ENCODE measurements around the gene THSD4.

The THSD4 gene

GRCh38 chr15:71373917-71374316 lies 258.6 kb downstream of the THSD4 start:
- no peak for TF ChIP-seq CTCF (IDR thresholded peaks at IDR 0.05; ENCODE audit: control insufficient read depth, extremely low read depth, insufficient read depth)
- no peak overlapping the region for H3K4me3 ChIP-seq (ENCODE audit: low read depth, low read length)
- DNase-seq (ENCODE audit: low read depth): no peak

GRCh38 chr15:71374607-71375352 lies 259.5 kb downstream of the THSD4 start:
- TF ChIP-seq CTCF (IDR thresholded peaks at IDR 0.05; ENCODE audit: control insufficient read depth, extremely low read depth, insufficient read depth): no peak
- H3K4me3 ChIP-seq (ENCODE audit: low read depth, low read length): no peak overlapping the region
- no peak for DNase-seq (ENCODE audit: low read depth)

- TF ChIP-seq CTCF (IDR thresholded peaks at IDR 0.05; ENCODE audit: control insufficient read depth, extremely low read depth, insufficient read depth): no peak
- DNase-seq (ENCODE audit: low read depth): no peak
- H3K4me3 ChIP-seq (ENCODE audit: low read depth, low read length): no peak overlapping the region
Measured at GRCh38 chr15:71375934-71376333, 260.7 kb downstream of the THSD4 start.

- TF ChIP-seq CTCF (IDR thresholded peaks at IDR 0.05; ENCODE audit: control insufficient read depth, extremely low read depth, insufficient read depth): no peak
- no peak overlapping the region for H3K4me3 ChIP-seq (ENCODE audit: low read depth, low read length)
- no peak for DNase-seq (ENCODE audit: low read depth)
Measured at GRCh38 chr15:71379893-71380292, 264.6 kb downstream of the THSD4 start.

GRCh38 chr15:71380345-71380744 lies 265.1 kb downstream of the THSD4 start:
- no peak for TF ChIP-seq CTCF (IDR thresholded peaks at IDR 0.05; ENCODE audit: control insufficient read depth, extremely low read depth, insufficient read depth)
- no peak overlapping the region for H3K4me3 ChIP-seq (ENCODE audit: low read depth, low read length)
- DNase-seq (ENCODE audit: low read depth): no peak

GRCh38 chr15:71384501-71384900 lies 269.2 kb downstream of the THSD4 start:
- no peak for DNase-seq (ENCODE audit: low read depth)
- TF ChIP-seq CTCF (IDR thresholded peaks at IDR 0.05; ENCODE audit: control insufficient read depth, extremely low read depth, insufficient read depth): no peak
- no peak overlapping the region for H3K4me3 ChIP-seq (ENCODE audit: low read depth, low read length)

- no peak for DNase-seq (ENCODE audit: low read depth)
- H3K4me3 ChIP-seq (ENCODE audit: low read depth, low read length): no peak overlapping the region
- TF ChIP-seq CTCF (IDR thresholded peaks at IDR 0.05; ENCODE audit: control insufficient read depth, extremely low read depth, insufficient read depth): no peak
Measured at GRCh38 chr15:71385026-71385425, 269.8 kb downstream of the THSD4 start.
